Measurements from ENCODE around the gene CHD6. TPM values are rescaled to one million over a fixed set of nuclear protein-coding genes. Genes with fewer than 3 reads are reported as not detected.
A peak's percentile ranks its signal among the peaks of the same experiment; 100 is the strongest.

The CHD6 gene
- total and polyA plus RNA-seq, 3 experiments from 2014 or later, result 24.6 to 59.5 (median 25.3) TPM

- peaks cover 0 to 2% of the 10 kb centered on the region in 2 donors for H3K27me3 Mint-ChIP-seq
- H3K4me3 ChIP-seq (ENCODE audit: low read length), result no peak overlapping the region
- CTCF ChIA-PET, result no interaction called here
Measured at GRCh38 chr20:41415191-41415590, 203.0 kb downstream of the CHD6 start.

GRCh38 chr20:41413169-41413568 lies 205.0 kb downstream of the CHD6 start:
- Histone ChIP-seq H3K9me3 (ENCODE audit: low read length) (no peaks in the 10 kb centered on the region), H3K4me3 (ENCODE audit: low read length) (no peak overlapping the region), H3K36me3 (ENCODE audit: insufficient read depth, low read length) (peaks cover 80% of the 10 kb centered on the region), H3K4me1 (ENCODE audit: insufficient read depth, low read length) (peaks cover 8% of the 10 kb centered on the region), H3K27ac (ENCODE audit: low read depth, low read length) (no peak overlapping the region), H3K27me3 (ENCODE audit: insufficient read depth, low read length, poor library complexity, severe bottlenecking) (no peaks in the 10 kb centered on the region)
- H3K36me3 Mint-ChIP-seq, result peaks cover 28 to 99% (median 37%) of the 10 kb centered on the region in 3 donors
- no peak overlapping the region for H3K4me3 Mint-ChIP-seq
- H3K9me3 Mint-ChIP-seq, result no peaks in the 10 kb centered on the region
- H3K27me3 Mint-ChIP-seq, result peaks cover 0 to 2% of the 10 kb centered on the region in 2 donors
- H3K4me1 Mint-ChIP-seq, result peaks cover 16 to 20% (median 18%) of the 10 kb centered on the region in 3 donors
- DNase-seq, result no peak
- ChIA-PET POLR2A (interaction anchor here (0.6 kb wide), 1 partner anchor 88 kb away, joined by 6 read pairs; no protein-coding TSS in a partner anchor), CTCF (no interaction called here)
- no peak overlapping the region for H3K27ac Mint-ChIP-seq

More at GRCh38 chr20:41415191-41415590, 203.0 kb downstream of the CHD6 start:
- peak overlapping the region in 1 of 8 donors; percentile 23 for H3K27ac Mint-ChIP-seq
- POLR2A ChIA-PET, result no interaction called here
- H3K4me3 Mint-ChIP-seq, result no peak overlapping the region
- Histone ChIP-seq H3K27me3 (ENCODE audit: insufficient read depth, low read length, poor library complexity, severe bottlenecking) (no peaks in the 10 kb centered on the region), H3K36me3 (ENCODE audit: insufficient read depth, low read length) (peaks cover 76% of the 10 kb centered on the region), H3K27ac (ENCODE audit: low read depth, low read length) (no peak overlapping the region), H3K4me1 (ENCODE audit: insufficient read depth, low read length) (no peaks in the 10 kb centered on the region), H3K9me3 (ENCODE audit: low read length) (no peaks in the 10 kb centered on the region)
- H3K36me3 Mint-ChIP-seq, result peaks cover 31 to 95% (median 36%) of the 10 kb centered on the region in 3 donors
- H3K4me1 Mint-ChIP-seq, result peaks cover 0 to 2% (median under 1%) of the 10 kb centered on the region in 3 donors
- H3K9me3 Mint-ChIP-seq, result no peaks in the 10 kb centered on the region
- no peak for DNase-seq

- no peaks in the 10 kb centered on the region for H3K9me3 ChIP-seq (ENCODE audit: low read length)
- H3K4me3 ChIP-seq (ENCODE audit: low read length), result no peak overlapping the region
- H3K36me3 ChIP-seq (ENCODE audit: insufficient read depth, low read length), result peaks cover 73% of the 10 kb centered on the region
- CTCF ChIA-PET, result no interaction called here
- Mint-ChIP-seq H3K9me3 (no peaks in the 10 kb centered on the region), H3K27me3 (peaks cover 0 to 2% of the 10 kb centered on the region in 2 donors), H3K4me3 (no peak overlapping the region), H3K27ac (peak overlapping the region in 2 of 8 donors; percentile 27 to 62), H3K36me3 (peaks cover 28 to 96% (median 34%) of the 10 kb centered on the region in 3 donors), H3K4me1 (peaks cover 19 to 24% (median 21%) of the 10 kb centered on the region in 3 donors)
- H3K27ac ChIP-seq (ENCODE audit: low read depth, low read length), result no peak overlapping the region
- POLR2A ChIA-PET, result no interaction called here
- peaks cover 10% of the 10 kb centered on the region for H3K4me1 ChIP-seq (ENCODE audit: insufficient read depth, low read length)
- no peaks in the 10 kb centered on the region for H3K27me3 ChIP-seq (ENCODE audit: insufficient read depth, low read length, poor library complexity, severe bottlenecking)
- DNase-seq, result no peak
Measured at GRCh38 chr20:41412324-41413120, 205.7 kb downstream of the CHD6 start.

GRCh38 chr20:41411391-41411847 lies 206.8 kb downstream of the CHD6 start:
- H3K4me3 ChIP-seq (ENCODE audit: low read length), result no peak overlapping the region
- Mint-ChIP-seq H3K9me3 (no peaks in the 10 kb centered on the region), H3K27ac (no peak overlapping the region), H3K4me1 (peaks cover 22 to 26% (median 23%) of the 10 kb centered on the region in 3 donors), H3K36me3 (peaks cover 28 to 96% (median 33%) of the 10 kb centered on the region in 3 donors), H3K4me3 (no peak overlapping the region), H3K27me3 (peaks cover 0 to 2% of the 10 kb centered on the region in 2 donors)
- no peaks in the 10 kb centered on the region for H3K9me3 ChIP-seq (ENCODE audit: low read length)
- ChIA-PET POLR2A (no interaction called here), CTCF (interaction anchor here (0.9 to 1.8 kb wide), 3 partner anchors 9 to 16 kb away, joined by 3 read pairs; no protein-coding TSS in a partner anchor)
- H3K27me3 ChIP-seq (ENCODE audit: insufficient read depth, low read length, poor library complexity, severe bottlenecking), result no peaks in the 10 kb centered on the region
- peaks cover 10% of the 10 kb centered on the region for H3K4me1 ChIP-seq (ENCODE audit: insufficient read depth, low read length)
- H3K36me3 ChIP-seq (ENCODE audit: insufficient read depth, low read length), result peaks cover 62% of the 10 kb centered on the region
- no peak for DNase-seq
- no peak overlapping the region for H3K27ac ChIP-seq (ENCODE audit: low read depth, low read length)

- H3K27ac ChIP-seq (ENCODE audit: low read depth, low read length), result no peak overlapping the region
- no peaks in the 10 kb centered on the region for H3K9me3 ChIP-seq (ENCODE audit: low read length)
- Mint-ChIP-seq H3K4me3 (peak overlapping the region in 3 of 7 donors; percentile 15 to 38 (median 23)), H3K36me3 (peaks cover 11 to 96% (median 34%) of the 10 kb centered on the region in 3 donors), H3K9me3 (no peaks in the 10 kb centered on the region), H3K27ac (peak overlapping the region in 4 of 8 donors; percentile 40 to 86 (median 62)), H3K27me3 (no peaks in the 10 kb centered on the region), H3K4me1 (peaks cover 22 to 26% (median 23%) of the 10 kb centered on the region in 3 donors)
- no peaks in the 10 kb centered on the region for H3K27me3 ChIP-seq (ENCODE audit: insufficient read depth, low read length, poor library complexity, severe bottlenecking)
- ChIA-PET CTCF (no interaction called here), POLR2A (no interaction called here)
- no peak overlapping the region for H3K4me3 ChIP-seq (ENCODE audit: low read length)
- H3K4me1 ChIP-seq (ENCODE audit: insufficient read depth, low read length), result peaks cover 10% of the 10 kb centered on the region
- peaks cover 52% of the 10 kb centered on the region for H3K36me3 ChIP-seq (ENCODE audit: insufficient read depth, low read length)
- DNase-seq, result no peak
Measured at GRCh38 chr20:41408986-41409385, 209.2 kb downstream of the CHD6 start.

GRCh38 chr20:41408156-41408794 lies 209.9 kb downstream of the CHD6 start:
- H3K4me1 ChIP-seq (ENCODE audit: insufficient read depth, low read length), result peaks cover 10% of the 10 kb centered on the region
- Mint-ChIP-seq H3K27ac (peak overlapping the region in 7 of 8 donors; percentile 40 to 83 (median 74)), H3K36me3 (peaks cover 6 to 95% (median 33%) of the 10 kb centered on the region in 3 donors), H3K27me3 (no peaks in the 10 kb centered on the region), H3K4me3 (peak overlapping the region in 3 of 7 donors; percentile 15 to 38 (median 23)), H3K9me3 (no peaks in the 10 kb centered on the region), H3K4me1 (peaks cover 22 to 26% (median 23%) of the 10 kb centered on the region in 3 donors)
- H3K4me3 ChIP-seq (ENCODE audit: low read length), result no peak overlapping the region
- DNase-seq, result no peak
- H3K27me3 ChIP-seq (ENCODE audit: insufficient read depth, low read length, poor library complexity, severe bottlenecking), result no peaks in the 10 kb centered on the region
- no peak overlapping the region for H3K27ac ChIP-seq (ENCODE audit: low read depth, low read length)
- ChIA-PET POLR2A (no interaction called here), CTCF (no interaction called here)
- no peaks in the 10 kb centered on the region for H3K9me3 ChIP-seq (ENCODE audit: low read length)
- peaks cover 47% of the 10 kb centered on the region for H3K36me3 ChIP-seq (ENCODE audit: insufficient read depth, low read length)

- Histone ChIP-seq H3K4me1 (ENCODE audit: insufficient read depth, low read length) (peaks cover 10% of the 10 kb centered on the region), H3K36me3 (ENCODE audit: insufficient read depth, low read length) (peaks cover 40% of the 10 kb centered on the region), H3K27me3 (ENCODE audit: insufficient read depth, low read length, poor library complexity, severe bottlenecking) (no peaks in the 10 kb centered on the region), H3K9me3 (ENCODE audit: low read length) (no peaks in the 10 kb centered on the region), H3K4me3 (ENCODE audit: low read length) (no peak overlapping the region), H3K27ac (ENCODE audit: low read depth, low read length) (no peak overlapping the region)
- DNase-seq, result no peak
- H3K36me3 Mint-ChIP-seq, result peaks cover 2 to 93% (median 32%) of the 10 kb centered on the region in 3 donors
- ChIA-PET POLR2A (no interaction called here), CTCF (no interaction called here)
- peaks cover 0 to 2% of the 10 kb centered on the region in 2 donors for H3K27me3 Mint-ChIP-seq
- H3K9me3 Mint-ChIP-seq, result no peaks in the 10 kb centered on the region
- H3K27ac Mint-ChIP-seq, result peak overlapping the region in 2 of 8 donors; percentile 61 to 80
- H3K4me1 Mint-ChIP-seq, result peaks cover 22 to 26% (median 23%) of the 10 kb centered on the region in 3 donors
- no peak overlapping the region for H3K4me3 Mint-ChIP-seq
Measured at GRCh38 chr20:41407607-41408006, 210.6 kb downstream of the CHD6 start.
